Embryonic facial prominence (tissue), 1 donor: Measurements from ENCODE around the gene KSR1.

Experiments used
- DNase-seq: peaks from one replicate; pipeline ENCODE4 v3.0.0-alpha.2; 2016; ENCODE audit errors: extremely low spot score

Gene KSR1

DNA sequence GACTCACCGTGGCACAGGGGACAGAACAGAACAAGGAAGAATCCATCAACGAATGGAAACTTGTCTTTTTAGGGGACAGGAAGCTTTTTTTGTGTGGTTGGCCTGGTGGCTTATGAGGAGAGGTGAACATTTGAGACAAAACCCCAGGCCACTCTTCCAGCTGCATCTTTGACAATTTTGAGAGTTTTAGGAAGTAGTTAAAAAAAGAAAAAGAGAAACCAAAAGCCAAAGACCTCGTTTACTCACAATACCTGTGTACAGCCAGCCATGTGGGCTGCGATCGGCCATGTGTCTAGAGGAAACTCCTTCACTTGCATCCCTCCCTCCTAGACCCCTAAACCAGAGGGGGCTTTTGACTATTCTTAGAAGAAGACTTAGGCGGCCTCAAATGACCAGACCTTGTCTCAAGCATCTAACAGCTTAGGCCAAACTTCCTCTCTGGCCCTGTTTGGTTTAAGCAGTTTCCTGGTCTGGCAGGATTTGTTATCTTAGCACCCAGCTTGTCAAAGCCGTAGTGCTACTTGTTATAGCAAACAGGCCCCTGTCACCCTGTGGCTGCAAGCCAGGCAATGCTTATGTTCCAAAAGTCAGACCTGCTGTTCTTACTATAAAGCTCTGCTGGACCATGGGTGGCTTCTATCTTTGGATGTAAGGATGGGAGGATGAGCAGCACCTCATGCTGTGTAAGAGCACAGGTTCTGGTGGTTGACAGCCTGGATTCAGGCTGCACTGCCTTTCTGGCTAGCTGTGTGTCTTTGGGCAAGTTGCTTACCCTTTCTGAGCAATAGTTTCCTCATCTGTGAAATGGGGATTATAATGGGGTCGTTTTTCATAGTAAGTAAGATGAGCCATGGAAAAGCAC lies 17.7 kb downstream of the KSR1 start:
- no peak for DNase-seq

DNA sequence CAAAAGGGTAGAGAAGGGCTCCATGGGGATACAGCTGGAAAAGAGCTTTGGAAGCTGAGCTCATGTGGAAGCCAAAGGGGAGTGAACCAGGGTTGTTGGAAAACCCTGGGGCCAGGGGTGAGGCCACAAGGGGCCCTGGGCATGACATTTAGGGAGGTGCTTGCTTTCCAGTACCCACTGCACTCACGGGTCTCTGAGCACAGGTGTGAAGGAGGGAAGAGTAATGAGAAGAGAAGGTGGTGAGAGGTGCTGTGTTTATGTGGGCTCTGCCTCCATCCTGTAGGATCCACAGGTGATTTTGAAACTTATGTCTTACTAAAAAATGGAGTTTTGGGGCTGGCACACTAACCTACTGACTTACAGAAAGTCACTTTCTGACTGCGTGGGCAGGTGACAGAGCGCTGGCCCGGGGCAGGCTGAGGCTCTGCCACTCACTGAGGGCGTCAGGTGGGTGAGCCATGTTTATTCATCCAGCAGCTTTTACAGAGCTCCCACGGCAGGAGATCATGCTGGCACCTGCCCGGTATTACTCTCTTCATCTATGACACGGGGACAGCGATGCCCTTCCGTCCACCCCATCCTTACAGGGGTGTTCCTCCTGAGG lies 18.9 kb downstream of the KSR1 start:
- no peak for DNase-seq

DNA sequence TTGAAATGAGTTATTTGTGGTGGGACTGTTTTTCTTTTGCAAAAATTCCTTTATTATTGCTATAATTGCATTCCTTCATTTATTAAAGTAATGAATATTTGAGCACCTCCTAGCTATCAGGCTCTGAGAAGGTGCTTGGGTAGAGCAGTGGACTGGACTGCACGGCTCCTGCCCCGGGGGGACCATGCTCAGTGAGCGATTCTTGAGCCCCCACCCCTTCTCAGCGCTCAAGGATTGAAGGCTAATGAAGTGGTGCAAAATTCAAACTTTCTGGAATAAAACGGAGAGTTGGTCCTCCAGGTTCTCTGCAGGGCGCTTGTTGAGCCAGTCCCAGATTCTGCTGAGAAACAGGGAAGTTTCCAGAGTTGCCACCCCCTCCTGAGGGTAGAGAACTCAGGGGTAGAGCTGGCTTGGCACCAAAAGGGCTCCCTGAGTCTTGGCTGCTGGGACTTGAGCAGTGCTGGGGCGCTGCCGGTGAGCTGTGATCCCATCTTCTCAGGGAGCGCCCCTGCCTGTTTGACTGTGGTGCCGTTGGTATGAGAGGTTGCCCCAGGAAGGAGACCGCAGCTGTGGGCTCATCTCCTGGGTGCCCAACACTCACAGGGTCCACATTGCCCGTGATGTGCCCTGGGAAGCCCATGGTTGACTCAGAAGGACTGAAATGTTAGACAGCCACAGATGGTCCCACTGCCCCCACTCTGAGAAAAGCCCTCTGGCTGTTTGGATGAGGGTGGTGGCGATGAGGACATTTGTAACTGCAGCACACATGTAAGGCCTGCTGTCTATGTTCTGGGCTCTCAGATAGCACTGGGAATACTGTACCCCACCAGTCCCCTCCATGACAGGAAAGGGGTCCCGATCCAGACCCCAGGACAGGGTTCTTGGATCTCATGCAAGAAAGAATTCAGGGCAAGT lies 20.0 kb downstream of the KSR1 start:
- no peak for DNase-seq

DNA sequence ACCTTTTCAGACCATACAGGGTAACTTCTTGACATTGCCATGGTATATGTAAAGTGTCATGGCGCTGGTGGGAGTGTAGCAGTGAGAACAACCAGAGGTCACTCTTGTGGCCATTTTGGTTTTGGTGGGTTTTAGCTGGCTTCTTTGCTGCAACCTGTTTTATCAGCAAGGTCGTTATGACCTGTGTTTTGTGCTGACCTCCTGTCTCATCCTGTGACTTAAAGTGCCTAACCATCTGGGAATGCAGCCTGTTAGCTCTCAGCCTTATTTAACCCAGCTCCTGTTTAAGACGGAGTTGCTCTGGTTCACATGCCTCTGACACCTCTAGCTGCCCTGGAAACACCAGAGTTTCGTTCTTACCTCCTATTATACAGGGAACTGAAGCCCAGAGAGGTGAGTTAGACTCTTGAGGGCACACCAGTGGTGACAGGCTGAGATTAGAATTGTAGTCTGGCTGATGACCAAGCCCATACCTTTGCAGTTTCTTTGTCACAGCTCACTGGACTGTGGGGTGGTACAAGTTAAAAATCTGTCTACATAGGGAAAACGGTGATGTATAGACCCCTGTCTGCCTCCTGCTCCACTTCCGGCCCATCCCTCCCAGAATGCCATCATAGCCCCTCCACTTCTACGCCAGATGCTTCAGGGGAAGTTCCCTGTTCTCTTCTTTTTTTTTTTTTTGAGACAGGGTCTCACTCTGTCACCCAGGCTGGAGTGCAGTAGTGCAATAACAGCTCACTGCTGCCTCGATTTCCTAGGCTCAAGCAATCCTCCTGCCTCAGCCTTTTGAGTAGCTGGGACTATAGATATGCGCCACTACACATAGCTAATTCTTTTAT lies 21.0 kb downstream of the KSR1 start:
- no peak for DNase-seq

- DNase-seq: no peak
These were observed 21.9 kb downstream of the KSR1 start for GRCh38 chr17:27477971-27478684.

GRCh38 chr17:27478901-27479538 lies 22.8 kb downstream of the KSR1 start:
- no peak for DNase-seq

GRCh38 chr17:27479838-27480237 lies 23.6 kb downstream of the KSR1 start:
- no peak for DNase-seq

DNA sequence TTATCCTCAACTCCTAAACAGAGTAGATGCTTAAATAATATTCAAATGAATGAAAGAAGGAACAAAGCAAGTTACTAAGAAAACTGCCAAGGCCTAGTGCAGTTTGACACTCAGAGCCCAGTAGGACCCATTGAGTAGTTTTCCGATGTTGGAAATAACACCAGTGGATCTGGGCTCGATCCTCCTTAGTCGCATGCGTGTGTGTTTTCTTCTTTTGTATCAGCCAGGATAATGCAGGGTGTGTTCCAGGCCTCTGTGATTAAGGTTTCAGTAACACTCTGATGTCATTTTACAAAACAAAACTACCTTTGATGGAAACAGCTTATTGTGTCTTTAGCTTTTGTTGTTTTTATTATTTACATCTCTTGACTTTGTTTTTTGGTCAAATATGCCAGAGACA lies 24.5 kb downstream of the KSR1 start:
- DNase-seq: no peak

DNA sequence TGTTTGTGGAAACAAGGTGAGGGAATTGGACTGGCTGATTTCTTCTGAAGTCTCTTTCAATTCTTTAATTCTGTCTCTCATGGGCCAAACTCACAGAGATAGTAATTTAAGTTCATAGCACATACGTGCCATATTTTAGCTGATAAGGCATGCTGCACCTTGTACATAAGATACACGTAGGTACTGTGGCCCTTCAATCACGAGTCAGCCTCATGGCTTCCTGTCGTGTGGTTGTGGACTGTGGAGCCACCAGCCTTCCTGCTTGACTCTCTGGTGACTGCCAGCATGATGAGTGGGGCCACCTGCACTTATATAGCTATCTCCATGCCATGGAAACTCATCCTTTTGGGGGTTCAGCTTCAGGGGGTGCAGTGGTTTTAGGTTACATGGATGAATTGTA lies 25.1 kb downstream of the KSR1 start:
- no peak for DNase-seq

- DNase-seq: no peak
These were observed 28.9 kb downstream of the KSR1 start for GRCh38 chr17:27485125-27485524.

DNA sequence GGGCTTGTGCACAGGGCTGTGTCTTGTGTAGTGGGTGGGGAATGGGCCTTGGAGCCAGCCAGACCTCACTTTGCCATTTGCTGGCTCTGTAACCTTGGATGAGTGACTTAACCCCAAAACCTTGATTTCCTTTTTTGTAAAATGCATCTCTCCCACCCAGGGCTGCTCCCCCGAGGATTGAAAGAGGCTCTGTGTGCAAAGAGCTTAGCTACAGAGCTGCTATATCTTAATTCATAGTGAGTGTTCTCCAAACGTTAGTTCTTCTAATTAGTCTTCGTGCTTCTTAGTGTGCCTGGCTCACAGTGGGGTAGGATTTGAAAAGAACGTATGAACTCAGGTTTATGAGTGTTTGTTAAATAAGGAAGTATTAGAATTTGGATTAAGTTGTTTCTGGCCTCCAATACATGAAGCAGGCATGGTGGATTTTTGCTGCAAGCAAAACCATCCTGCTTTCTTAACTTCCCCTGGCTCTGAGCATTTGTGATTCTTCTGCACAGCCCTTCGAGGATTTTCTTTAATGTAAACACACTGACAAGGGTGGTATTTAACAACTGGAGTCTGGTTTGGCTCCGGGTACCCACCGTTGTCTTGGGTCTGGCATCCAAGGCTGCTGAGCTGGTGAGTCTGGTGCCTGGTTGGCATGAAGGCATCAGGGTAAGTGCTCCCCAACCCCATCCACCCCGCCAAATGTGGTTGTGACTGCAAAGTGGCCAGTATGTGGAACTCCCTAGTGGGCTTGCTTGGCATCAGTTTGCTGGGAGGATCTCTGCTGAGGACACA lies 29.7 kb downstream of the KSR1 start:
- no peak for DNase-seq

DNA sequence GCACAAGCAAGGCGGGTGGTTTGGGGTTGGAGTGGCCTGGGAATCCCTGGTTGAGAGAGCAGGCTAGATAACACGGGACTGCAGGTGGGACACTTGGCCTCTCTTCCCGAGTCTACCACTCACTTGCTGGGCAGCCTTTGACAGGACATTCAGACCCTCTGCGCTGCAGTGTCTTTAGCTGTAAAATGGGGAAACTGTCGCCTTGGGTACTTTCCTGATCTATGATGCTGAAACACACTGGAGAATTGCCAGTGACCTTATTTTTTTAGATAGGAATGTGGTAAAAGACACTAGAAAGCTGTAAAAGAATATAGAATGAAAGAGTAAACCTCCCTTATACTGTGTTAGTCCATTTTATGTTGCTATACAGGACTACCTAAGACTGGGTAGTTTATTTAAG lies 30.5 kb downstream of the KSR1 start:
- DNase-seq: no peak

DNA sequence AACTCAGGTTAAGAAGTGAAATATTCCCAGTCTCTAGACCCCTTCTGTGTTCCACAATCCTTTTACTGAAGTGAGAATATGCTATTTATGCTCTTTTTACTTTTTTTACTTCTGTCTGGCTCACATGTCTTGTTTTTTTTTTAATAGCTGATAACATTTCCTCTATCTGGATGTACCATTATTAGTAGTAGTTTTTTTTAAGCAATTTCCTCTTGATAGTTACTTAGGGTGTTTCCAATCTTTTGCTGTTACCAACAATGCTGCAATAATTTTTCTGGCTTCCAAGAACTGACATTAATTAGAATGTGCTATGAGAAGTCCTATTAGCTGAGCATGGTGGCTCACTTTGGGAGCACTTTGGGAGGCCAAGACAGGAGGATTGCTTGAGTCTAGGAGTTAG lies 32.0 kb downstream of the KSR1 start:
- no peak for DNase-seq

- DNase-seq: no peak
These were observed 32.9 kb downstream of the KSR1 start for GRCh38 chr17:27489045-27489715.

DNA sequence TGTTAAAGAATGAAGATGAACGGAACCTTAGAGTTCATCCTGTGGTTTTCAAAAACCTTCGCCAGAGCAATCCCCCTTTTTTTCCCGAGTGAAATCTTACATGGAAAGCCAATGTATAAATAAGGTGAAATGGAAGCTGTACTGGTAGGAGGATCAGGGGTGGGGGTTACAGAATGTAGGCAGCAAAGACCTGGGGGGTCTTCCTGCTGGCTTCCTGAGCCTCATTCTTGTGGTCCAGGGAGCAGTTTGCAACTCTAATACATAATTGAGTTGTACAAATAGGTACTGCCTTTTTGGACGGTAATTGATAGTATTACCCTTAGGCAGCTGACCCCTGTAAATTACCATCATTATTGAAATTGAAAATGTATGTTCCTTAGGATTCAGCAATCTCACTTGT lies 34.1 kb downstream of the KSR1 start:
- DNase-seq: no peak

GRCh38 chr17:27491713-27492190 lies 35.5 kb downstream of the KSR1 start:
- DNase-seq: no peak

DNA sequence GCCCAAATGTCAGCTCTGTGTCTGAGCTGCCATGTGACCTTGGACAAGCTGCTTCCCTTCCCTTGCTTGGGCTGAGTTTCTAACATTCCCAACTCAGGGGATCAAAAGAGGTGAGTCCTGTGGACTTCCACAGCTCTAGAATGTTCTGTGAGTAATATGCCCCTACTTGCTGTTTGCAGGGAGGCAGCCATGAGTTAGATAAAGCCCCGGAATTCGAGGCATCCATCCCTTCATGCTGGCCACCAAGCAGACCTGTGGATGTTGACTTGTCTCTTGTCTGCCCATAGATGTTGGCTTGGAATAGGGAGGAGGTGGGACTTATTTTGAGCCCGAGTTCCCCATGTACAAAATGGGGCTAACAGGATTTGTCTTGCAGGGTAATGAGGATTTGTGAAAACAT lies 36.2 kb downstream of the KSR1 start:
- no peak for DNase-seq

- DNase-seq: no peak
These were observed 36.8 kb downstream of the KSR1 start for GRCh38 chr17:27493088-27493487.
